NCI-H82 (cell line): ENCODE data around the gene SHANK1.
"Not testable (repeated sequence)": the region's sequence is repeated elsewhere in the genome, so short reads cannot be mapped to it uniquely, and the experiment has no call there.

Source experiments
- DNase-seq: peaks from one replicate; lab custom pipeline; 2025; lab: John Stamatoyannopoulos, UW

The SHANK1 gene

GRCh38 chr19:50633973-50634372 lies 85.6 kb downstream of the SHANK1 start:
- no peak for DNase-seq

- no peak for DNase-seq
These were observed 86.2 kb downstream of the SHANK1 start for GRCh38 chr19:50633359-50633758.

GRCh38 chr19:50632151-50632835 lies 87.3 kb downstream of the SHANK1 start:
- no peak for DNase-seq

GRCh38 chr19:50629801-50630200 lies 89.8 kb downstream of the SHANK1 start:
- no peak for DNase-seq

- DNase-seq: no peak
These were observed 90.4 kb downstream of the SHANK1 start for GRCh38 chr19:50629194-50629593.

- no peak for DNase-seq
These were observed 91.1 kb downstream of the SHANK1 start for GRCh38 chr19:50628551-50628950.

- DNase-seq: no peak
These were observed 91.5 kb downstream of the SHANK1 start for GRCh38 chr19:50628146-50628545.

GRCh38 chr19:50626795-50627194 lies 92.8 kb downstream of the SHANK1 start:
- DNase-seq: no peak

- no peak for DNase-seq
These were observed 93.6 kb downstream of the SHANK1 start for GRCh38 chr19:50626011-50626410.

GRCh38 chr19:50624949-50625600 lies 94.5 kb downstream of the SHANK1 start:
- DNase-seq: no peak

GRCh38 chr19:50620394-50620906 lies 99.2 kb downstream of the SHANK1 start:
- not testable (repeated sequence) for DNase-seq

GRCh38 chr19:50619184-50619583 lies 100.4 kb downstream of the SHANK1 start:
- DNase-seq: not testable (repeated sequence)

- DNase-seq: not testable (repeated sequence)
These were observed 101.2 kb downstream of the SHANK1 start for GRCh38 chr19:50618379-50618778.

- not testable (repeated sequence) for DNase-seq
These were observed 106.8 kb downstream of the SHANK1 start for GRCh38 chr19:50612504-50613404.
